Endothelial cell of umbilical vein (primary cell): ENCODE results near the gene PRCD. TPM values are rescaled to one million over a fixed set of nuclear protein-coding genes. Genes with fewer than 3 reads are reported as not detected.

Source experiments
- BruUV-seq: library from RNA; stranded (reverse); fragments of 400-500 nt; replicated peaks from 2 replicates; lab custom pipeline; 2021; lab: Mats Ljungman, UMichigan
- CTCF ChIA-PET: fragments of 300-600, 350-600 bp; sonication (Branson Sonifier 250); formaldehyde crosslinking; loops from one replicate; lab custom pipeline; 2021; ENCODE audit warnings: antibody characterized with exemption, inconsistent platforms; lab: Charles Lee
- POLR2A ChIA-PET: fragments of 300-600, 350-600 bp; sonication (Branson Sonifier 250); formaldehyde crosslinking; loops from one replicate; lab custom pipeline; 2021; ENCODE audit warnings: antibody characterized with exemption, inconsistent platforms; lab: Charles Lee
- DNase-seq: peaks from one replicate; pipeline ENCODE4 v3.0.0-alpha.2; 2011; ENCODE audit warnings: low read depth, low spot score
- FAIRE-seq: peaks from 2 replicates; lab custom pipeline; 2011; peaks lifted over from hg19 to GRCh38; lab: Jason Lieb, UNC
- H2AFZ ChIP-seq: 2 replicates; pipeline ENCODE4 v1.6.0; 2012; ENCODE audit warnings: low read depth, low read length, control low read depth, inconsistent platforms
- H3K27ac ChIP-seq: 2 replicates; pipeline ENCODE4 v1.5.1; 2011; ENCODE audit warnings: low read depth, mild to moderate bottlenecking, control low read depth, low read length, moderate library complexity; ENCODE audit not compliant: insufficient read depth
- H3K27me3 ChIP-seq, 2 experiments: 2 replicates each; pipeline versions ENCODE4 v1.6.0 to v1.6.1; 2011; ENCODE audit warnings: low read length in 2 of 2, mixed read lengths in 1 of 2; ENCODE audit not compliant: control insufficient read depth in 2 of 2, insufficient read depth in 2 of 2
- H3K36me3 ChIP-seq, 2 experiments: 2 replicates in 1 of 2; 3 replicates in 1 of 2; pipeline ENCODE4 v1.5.1; 2011; ENCODE audit warnings: low read length in 2 of 2, mild to moderate bottlenecking in 1 of 2, moderate library complexity in 1 of 2; ENCODE audit not compliant: control insufficient read depth in 2 of 2, insufficient read depth in 2 of 2; ENCODE audit errors: extremely low read depth in 1 of 2
- H3K4me1 ChIP-seq: 3 replicates; pipeline ENCODE4 v1.5.1; 2011; ENCODE audit warnings: mild to moderate bottlenecking, low read length; ENCODE audit not compliant: control insufficient read depth, insufficient read depth; ENCODE audit errors: extremely low read depth
- H3K4me2 ChIP-seq: 2 replicates; pipeline ENCODE4 v1.6.1; 2011; ENCODE audit warnings: low read length, control low read depth, mixed read lengths; ENCODE audit not compliant: insufficient read depth
- H3K4me3 ChIP-seq, 3 experiments: fragments of 200-600 bp in 1 of 3; sonication (generic), shearing (Covaris generic) in 1 of 3; replicated peaks in 1 of 3; 2 replicates each; pipeline ENCODE4 v1.5.1; 2011 to 2016; ENCODE audit warnings: control low read depth in 3 of 3, low read length in 3 of 3, mild to moderate bottlenecking in 2 of 3, inconsistent platforms in 1 of 3, low read depth in 1 of 3, moderate library complexity in 1 of 3; ENCODE audit not compliant: insufficient read depth in 1 of 3
- H3K79me2 ChIP-seq: 2 replicates; pipeline ENCODE4 v1.6.0; 2012; ENCODE audit warnings: low read length, inconsistent platforms; ENCODE audit not compliant: control insufficient read depth, insufficient read depth
- H3K9ac ChIP-seq: replicated peaks from 2 replicates; pipeline ENCODE3; 2011; ENCODE audit warnings: low read length, control low read depth; ENCODE audit not compliant: insufficient read depth; ENCODE audit errors: extremely low read depth
- H3K9me1 ChIP-seq: replicated peaks from 3 replicates; pipeline ENCODE4 v1.6.0; 2011; ENCODE audit warnings: mild to moderate bottlenecking, low read length; ENCODE audit not compliant: control insufficient read depth, insufficient read depth; ENCODE audit errors: extremely low read depth
- H3K9me3 ChIP-seq: replicated peaks from 2 replicates; pipeline ENCODE4 v1.5.1; 2012; ENCODE audit warnings: low read length, inconsistent platforms; ENCODE audit not compliant: control insufficient read depth, insufficient read depth
- H4K20me1 ChIP-seq: replicated peaks from 2 replicates; pipeline ENCODE3; 2011; ENCODE audit warnings: mild to moderate bottlenecking, low read length; ENCODE audit not compliant: control insufficient read depth, insufficient read depth; ENCODE audit errors: extremely low read depth
- CTCF ChIP-seq, 2 donors: IDR thresholded peaks; 1 replicate in 1 of 2; 2 replicates in 1 of 2; pipeline ENCODE4 v1.5.1; 2011; ENCODE audit warnings: low read length in 2 of 2, mild to moderate bottlenecking in 2 of 2, moderate library complexity in 2 of 2, control low read depth in 1 of 2, inconsistent platforms in 1 of 2, low read depth in 1 of 2; ENCODE audit not compliant: insufficient read depth in 1 of 2; ENCODE audit errors: extremely low read depth in 1 of 2
- EZH2 ChIP-seq: IDR thresholded peaks from 2 replicates; pipeline ENCODE4 v1.6.1; 2012; ENCODE audit warnings: borderline replicate concordance, low read depth, mild to moderate bottlenecking, moderate library complexity, low read length, inconsistent platforms; ENCODE audit not compliant: severe bottlenecking
- FOS ChIP-seq: IDR thresholded peaks from 2 replicates; pipeline ENCODE4 v1.6.1; 2011; ENCODE audit warnings: mild to moderate bottlenecking, low read length, moderate library complexity, borderline replicate concordance; ENCODE audit not compliant: insufficient read depth
- GATA2 ChIP-seq: IDR thresholded peaks from 2 replicates; pipeline ENCODE4 v1.7.0; 2011; ENCODE audit warnings: low read depth, mild to moderate bottlenecking, moderate library complexity, mixed read lengths, low read length; ENCODE audit not compliant: insufficient read length, insufficient read depth
- JUN ChIP-seq: IDR thresholded peaks from 2 replicates; pipeline ENCODE4 v1.6.1; 2011; ENCODE audit warnings: borderline replicate concordance, low read depth; ENCODE audit not compliant: insufficient read length, insufficient read depth
- MAX ChIP-seq: IDR thresholded peaks from 2 replicates; pipeline ENCODE4 v1.6.1; 2011; ENCODE audit not compliant: insufficient read depth, insufficient read length
- MYC ChIP-seq: IDR thresholded peaks from one replicate; pipeline ENCODE4 v1.6.1; 2011; ENCODE audit warnings: mild to moderate bottlenecking, low read depth, low read length
- POLR2A ChIP-seq: IDR thresholded peaks from 2 replicates; pipeline ENCODE4 v1.6.1; 2012; ENCODE audit warnings: low read depth, mild to moderate bottlenecking, control low read depth, low read length
- POLR2AphosphoS5 ChIP-seq: IDR thresholded peaks from 2 replicates; pipeline ENCODE4 v1.6.1; 2012; ENCODE audit warnings: low read depth, mild to moderate bottlenecking, control low read depth, low read length, moderate library complexity; ENCODE audit not compliant: insufficient read depth
- dilution Hi-C: fragments of 300-500 bp; cut with MboI; formaldehyde crosslinking; loops from one replicate; pipeline ENCODE4 v1.15.0; 2019; ENCODE audit warnings: low sequenced_read_pairs; ENCODE audit not compliant: extremely low pct_ligation_motif_present
- intact Hi-C: fragments of 100-400 bp; cut with micrococcal nuclease; formaldehyde crosslinking; loops from one replicate; pipeline ENCODE4 v1.10.0; 2022
- polyA plus RNA-seq, 4 experiments: library from polyadenylated mRNA; depleted of rRNA in 3 of 4; stranded (reverse) in 3 of 4; unstranded in 1 of 4; fragments of >200 nt; gene quantifications; 2 replicates each; pipeline versions ENCODE4 v1.2.1 to v1.2.3, GENCODE V29; 2011 to 2012; ENCODE audit warnings: missing spikeins in 1 of 4
- total RNA-seq: library from RNA; stranded (reverse); gene quantifications from 2 replicates; pipeline ENCODE4 v1.2.3, GENCODE V29; 2021

PRCD gene
- total and polyA plus RNA-seq, 2 donors (not counting 3 experiments of a cell fraction or from before 2014, with no cell fraction given), result not detected

- no TSS peak for BruUV-seq
- no peaks in the 10 kb centered on the region for H3K79me2 ChIP-seq
- dilution Hi-C loops (no loop called here), intact Hi-C loops (no loop called here)
- H3K4me2 ChIP-seq, result no peak overlapping the region
- H4K20me1 ChIP-seq, result no peaks in the 10 kb centered on the region
- DNase-seq, result no peak
- no peak for TF ChIP-seq GATA2
- no peak for TF ChIP-seq MAX
- TF ChIP-seq POLR2A, result no peak
- TF ChIP-seq MYC, result no peak
- TF ChIP-seq FOS, result no peak
- no peak for TF ChIP-seq CTCF (IDR thresholded peaks at IDR 0.05; ENCODE audit: extremely low read depth in 1 of 2, insufficient read depth in 1 of 2, low read depth in 1 of 2, low read length in 2 of 2)
- TF ChIP-seq POLR2AphosphoS5, result no peak
- no peak for TF ChIP-seq EZH2
- no peak for TF ChIP-seq JUN
- ChIA-PET POLR2A (no interaction called here), CTCF (interaction anchor here (1.0 to 5.6 kb wide), 4 partner anchors 14 to 75 kb away, joined by 3 to 106 read pairs (median 32); no protein-coding TSS in a partner anchor)
- H3K27me3 ChIP-seq, result peaks cover 8 to 10% of the 10 kb centered on the region in 2 experiments
- no peak overlapping the region for H2AFZ ChIP-seq
- no peak for FAIRE-seq
- no peaks in the 10 kb centered on the region for H3K9me1 ChIP-seq
- H3K4me3 ChIP-seq, result no peak overlapping the region
- H3K27ac ChIP-seq, result no peak overlapping the region
- no peak overlapping the region for H3K9ac ChIP-seq
- H3K4me1 ChIP-seq, result peaks cover 10% of the 10 kb centered on the region
- H3K9me3 ChIP-seq, result no peaks in the 10 kb centered on the region
- no peaks in the 10 kb centered on the region for H3K36me3 ChIP-seq
Measured at GRCh38 chr17:76542984-76543383, 3.1 kb downstream of the PRCD start.
